Esophagus mucosa (tissue), 1 donor: ENCODE results near the gene PARN. TPM values are rescaled to one million over a fixed set of nuclear protein-coding genes. Genes with fewer than 3 reads are reported as not detected.

Source experiments
- ATAC-seq: fragments of 200-7000 bp; cut with Tn5 transposase; one replicate; pipeline ENCODE4 v1.9.1; 2020
- total RNA-seq: library from RNA; stranded (reverse); gene quantifications from one replicate; pipeline ENCODE4 v1.2.4, GENCODE V29; 2023
- donor health status: DM: yes; HTN: yes; CAD: no.

The PARN gene
- total RNA-seq, 1 donor from 2014 or later: 22.5 TPM

DNA sequence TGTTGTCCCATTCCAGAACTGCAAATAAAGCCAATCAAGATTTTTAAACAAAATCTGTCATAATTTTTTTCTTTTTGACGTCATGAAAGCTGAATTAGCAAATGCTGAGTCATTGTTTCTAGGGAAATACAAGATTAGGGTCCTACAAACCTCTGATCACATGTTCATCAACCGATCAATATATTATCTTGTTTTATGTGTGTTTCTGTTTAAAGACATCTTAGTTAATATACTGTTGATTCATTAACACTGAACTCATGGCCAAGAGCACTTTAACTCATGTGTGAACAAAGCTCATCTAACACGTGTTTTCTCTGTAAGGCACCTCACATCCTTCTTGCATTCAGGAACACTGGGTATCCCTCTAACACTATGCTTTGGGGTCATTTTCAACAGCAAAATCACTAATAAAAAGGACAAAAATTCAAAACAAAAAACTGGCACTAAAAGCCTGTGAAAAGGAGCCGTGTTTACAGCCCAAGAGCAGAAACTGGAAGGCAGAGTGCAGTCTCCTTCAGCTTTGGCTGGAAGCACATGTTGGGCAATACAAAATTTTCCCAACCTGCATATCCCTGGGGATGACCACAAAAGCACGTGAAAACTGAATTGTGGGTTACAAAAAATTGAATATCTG is 102.5 kb downstream of the PARN start:
- no peak for ATAC-seq

DNA sequence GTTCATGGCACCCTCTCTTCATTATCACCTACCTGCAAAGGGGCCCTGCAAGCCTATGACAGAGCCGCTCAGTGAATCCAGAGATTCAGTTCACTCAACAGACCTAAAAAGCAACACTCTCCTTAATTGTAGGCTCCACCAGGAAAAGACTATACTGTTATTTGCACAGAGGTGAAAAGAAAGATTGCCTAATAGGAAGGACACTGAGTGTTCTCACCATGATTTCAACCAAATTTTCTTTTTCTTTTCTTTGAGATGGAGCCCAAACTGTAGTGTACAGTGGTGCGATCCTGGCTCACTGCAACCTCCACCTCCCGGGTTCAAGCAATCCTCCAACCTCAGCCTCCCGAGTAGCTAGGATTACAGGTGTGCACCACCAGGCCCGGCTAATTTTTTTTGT is 104.5 kb downstream of the PARN start:
- ATAC-seq: no peak

- no peak for ATAC-seq
Measured at GRCh38 chr16:14524979-14525378, 105.1 kb downstream of the PARN start.

GRCh38 chr16:14523632-14524031 is 106.4 kb downstream of the PARN start:
- ATAC-seq: no peak

DNA sequence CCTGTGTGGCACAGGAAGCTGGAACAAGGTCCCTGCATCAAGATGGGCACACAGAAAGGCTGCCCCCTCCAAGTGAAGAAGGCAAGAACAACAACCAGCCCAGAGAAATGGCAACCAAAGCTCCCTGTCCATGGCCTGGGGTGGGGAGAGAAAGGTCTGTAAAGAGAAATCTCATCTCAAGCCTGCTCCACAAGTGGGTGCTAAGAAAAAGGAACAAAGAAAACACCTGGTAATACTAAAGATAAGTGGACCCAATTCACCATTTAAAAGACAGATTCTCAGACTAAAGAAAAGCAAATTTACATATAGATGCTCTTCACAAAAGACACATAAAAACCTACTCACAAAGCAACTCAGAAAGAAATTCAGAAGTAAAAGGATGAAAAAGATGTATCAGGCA is 107.4 kb downstream of the PARN start:
- no peak for ATAC-seq

DNA sequence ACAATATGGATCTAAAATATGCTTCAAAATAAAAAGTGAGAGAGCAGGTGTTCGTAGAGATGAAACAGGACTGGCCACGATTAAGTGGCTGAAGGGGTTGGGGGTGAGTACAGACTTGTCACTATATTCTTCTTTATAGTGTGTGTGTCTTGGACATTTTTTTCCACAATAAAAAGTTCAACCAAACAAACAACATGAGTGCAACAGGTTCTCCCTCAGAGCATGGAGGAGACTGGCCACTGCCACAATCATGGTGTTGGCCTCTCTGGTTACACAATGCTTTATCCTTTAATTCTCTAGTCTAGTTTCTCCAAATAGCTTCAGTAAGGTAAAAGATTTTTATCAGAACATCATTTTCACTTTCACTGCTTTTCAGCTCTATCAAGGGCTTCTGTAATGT is 109.3 kb downstream of the PARN start:
- ATAC-seq: no peak

DNA sequence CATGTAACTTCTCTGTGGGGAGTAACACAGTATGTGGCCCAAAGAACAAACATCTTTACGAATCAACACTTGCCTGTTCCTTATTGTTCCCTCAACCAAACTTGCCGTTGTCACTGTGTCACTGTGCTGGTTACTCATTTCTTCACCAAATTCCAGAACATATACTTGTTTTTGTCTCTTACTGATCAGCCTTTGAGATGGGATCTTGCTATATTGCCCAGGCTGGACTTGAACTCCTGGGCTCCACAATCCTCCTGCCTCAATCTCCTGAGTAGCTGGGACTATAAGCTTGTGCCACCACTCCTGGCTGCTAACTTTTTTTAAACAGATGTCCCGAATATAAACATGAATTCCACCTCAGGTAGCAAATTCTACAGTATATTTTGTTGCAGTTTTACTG is 115.1 kb downstream of the PARN start:
- ATAC-seq: no peak

GRCh38 chr16:14513389-14514107 is 116.5 kb downstream of the PARN start:
- peak; percentile 45 for ATAC-seq

- ATAC-seq: peak; percentile 52
Measured at GRCh38 chr16:14511800-14512135, 118.3 kb downstream of the PARN start.

DNA sequence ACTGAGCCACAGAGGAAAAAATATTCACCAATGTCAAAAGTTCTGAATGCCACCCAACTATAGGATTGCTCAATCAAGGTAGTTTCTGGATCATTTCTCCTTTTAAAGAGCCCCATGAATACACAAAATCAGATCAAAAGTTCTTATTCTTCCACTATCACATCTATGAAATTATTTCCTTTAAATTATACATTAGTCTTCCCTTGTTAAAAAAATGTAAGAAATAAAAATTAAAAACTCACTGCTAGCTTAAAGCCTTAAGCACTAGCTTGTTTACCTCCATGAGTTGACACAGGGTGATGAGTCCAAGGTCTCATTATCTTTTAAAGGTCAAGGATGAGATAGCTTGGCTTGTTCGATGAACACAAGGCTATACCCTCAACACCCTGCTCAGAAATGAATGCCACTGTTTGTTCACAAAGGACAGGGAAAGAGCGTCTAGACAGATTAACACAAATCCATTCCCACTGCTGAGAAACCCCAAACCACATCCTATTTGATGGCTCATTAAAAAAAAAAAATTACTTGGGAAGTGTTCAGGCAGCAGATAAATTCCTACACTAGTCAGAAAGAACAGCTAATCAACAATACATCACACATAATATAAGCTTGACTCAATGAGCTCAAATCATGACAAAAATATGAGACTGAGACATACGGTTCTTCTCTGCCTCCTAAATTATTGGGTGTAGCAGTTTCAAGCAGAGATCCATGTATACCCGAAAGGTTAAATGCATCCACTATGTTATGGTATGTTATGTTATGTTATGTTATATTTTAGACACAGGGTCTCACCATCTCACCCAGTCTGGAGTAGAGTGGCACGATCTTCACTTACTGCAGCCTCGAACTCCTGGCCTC is 118.9 kb downstream of the PARN start:
- peak; percentile 13 for ATAC-seq

GRCh38 chr16:14510581-14510938 is 119.5 kb downstream of the PARN start:
- no peak for ATAC-seq

- no peak for ATAC-seq
Measured at GRCh38 chr16:14509675-14510132, 120.4 kb downstream of the PARN start.

- ATAC-seq: no peak
Measured at GRCh38 chr16:14509055-14509454, 121.0 kb downstream of the PARN start.

GRCh38 chr16:14505846-14506245 is 124.2 kb downstream of the PARN start:
- ATAC-seq: no peak

- peak; percentile 20 for ATAC-seq
Measured at GRCh38 chr16:14502932-14503741, 126.9 kb downstream of the PARN start.

DNA sequence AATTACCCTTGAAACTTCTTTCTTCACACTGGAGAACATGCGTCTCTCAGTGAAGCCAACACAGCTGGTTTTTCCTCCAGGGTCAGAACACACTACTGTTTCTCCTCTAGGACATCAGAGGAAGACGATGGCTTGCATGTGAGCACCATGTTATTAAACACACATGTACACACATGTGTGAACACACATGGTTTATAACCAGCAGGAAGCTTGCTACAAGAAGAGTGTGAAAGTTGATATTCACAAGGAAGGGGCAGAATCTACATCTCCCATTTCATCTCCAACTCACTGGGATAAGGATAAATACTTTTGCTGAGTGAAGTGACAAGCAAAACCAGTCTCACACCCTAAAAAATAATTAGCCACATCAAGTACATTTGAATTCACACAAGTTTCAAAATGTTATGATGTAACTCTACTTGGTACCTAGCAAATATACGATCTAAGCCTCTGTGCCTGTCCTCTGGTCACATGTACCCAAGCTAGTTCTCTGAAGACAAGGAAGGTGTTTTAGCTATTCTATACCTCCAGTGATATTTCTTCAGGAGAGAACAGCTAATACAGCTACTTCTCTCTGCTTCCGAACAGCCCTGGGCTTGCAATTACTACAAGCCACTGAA is 127.7 kb downstream of the PARN start:
- ATAC-seq: peak; percentile 17

DNA sequence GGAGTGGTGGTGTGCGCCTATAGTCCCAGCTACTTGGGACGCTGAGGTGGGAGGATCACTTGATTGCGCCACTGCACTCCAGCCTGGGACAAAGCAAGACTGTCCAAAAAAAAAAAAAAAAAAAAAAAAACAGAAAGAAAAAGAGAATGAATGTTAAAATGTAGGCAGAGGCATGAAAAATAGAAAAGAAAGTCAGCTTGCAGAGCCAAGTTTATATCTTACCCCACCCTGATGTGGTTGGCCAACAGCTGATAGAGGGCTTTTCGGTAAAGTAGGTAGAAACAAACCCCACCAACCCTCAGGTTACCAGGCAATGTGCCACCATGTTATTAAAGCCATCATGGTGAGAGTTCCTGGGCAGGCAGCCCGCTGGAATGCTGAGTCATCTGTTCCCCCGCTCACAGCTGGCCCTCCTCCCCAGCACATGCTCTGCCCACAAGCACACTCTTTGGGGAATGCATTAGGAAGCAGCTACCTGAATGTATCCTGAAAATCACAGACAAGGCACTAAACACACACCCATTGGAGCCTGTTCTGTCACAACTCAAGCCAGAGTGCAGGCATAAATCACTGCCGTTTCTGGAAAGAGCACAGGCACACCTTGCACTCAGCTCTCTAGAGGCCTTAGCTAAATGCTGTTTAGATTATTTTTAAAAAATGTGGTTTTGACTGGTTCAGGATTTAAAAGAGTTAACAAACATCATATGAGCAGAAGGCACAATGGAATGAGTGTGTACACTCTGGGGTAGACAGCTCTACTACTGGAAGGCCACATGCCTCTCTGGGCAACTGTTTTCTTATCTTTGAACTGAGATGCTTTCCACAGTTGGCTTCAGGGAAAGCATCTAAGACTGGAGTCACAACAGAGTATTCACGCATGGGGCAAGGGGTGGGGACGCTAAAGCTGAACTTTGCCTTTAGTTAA is 128.5 kb downstream of the PARN start:
- peak; percentile 92 for ATAC-seq

GRCh38 chr16:14500791-14501190 is 129.3 kb downstream of the PARN start:
- ATAC-seq: no peak

DNA sequence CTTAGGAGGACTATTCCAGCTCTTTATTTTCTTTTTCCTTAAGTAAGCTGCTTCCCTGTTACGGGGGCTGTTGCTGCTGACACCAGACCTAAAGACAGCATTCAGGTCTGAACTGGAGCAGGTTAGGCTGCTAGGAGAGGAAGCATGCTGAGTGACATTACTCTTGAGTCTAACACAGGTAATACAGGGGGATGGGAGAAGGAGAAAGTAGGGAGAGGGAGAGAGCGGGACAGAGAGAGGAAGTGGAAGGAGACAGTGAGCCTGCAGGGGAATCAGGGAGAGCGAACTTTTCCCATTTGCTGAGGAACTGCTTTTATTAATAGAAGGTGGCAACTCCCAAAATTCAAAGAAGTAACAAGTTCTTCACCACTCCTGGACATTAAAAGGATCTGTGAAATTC is 130.9 kb downstream of the PARN start:
- ATAC-seq: no peak

DNA sequence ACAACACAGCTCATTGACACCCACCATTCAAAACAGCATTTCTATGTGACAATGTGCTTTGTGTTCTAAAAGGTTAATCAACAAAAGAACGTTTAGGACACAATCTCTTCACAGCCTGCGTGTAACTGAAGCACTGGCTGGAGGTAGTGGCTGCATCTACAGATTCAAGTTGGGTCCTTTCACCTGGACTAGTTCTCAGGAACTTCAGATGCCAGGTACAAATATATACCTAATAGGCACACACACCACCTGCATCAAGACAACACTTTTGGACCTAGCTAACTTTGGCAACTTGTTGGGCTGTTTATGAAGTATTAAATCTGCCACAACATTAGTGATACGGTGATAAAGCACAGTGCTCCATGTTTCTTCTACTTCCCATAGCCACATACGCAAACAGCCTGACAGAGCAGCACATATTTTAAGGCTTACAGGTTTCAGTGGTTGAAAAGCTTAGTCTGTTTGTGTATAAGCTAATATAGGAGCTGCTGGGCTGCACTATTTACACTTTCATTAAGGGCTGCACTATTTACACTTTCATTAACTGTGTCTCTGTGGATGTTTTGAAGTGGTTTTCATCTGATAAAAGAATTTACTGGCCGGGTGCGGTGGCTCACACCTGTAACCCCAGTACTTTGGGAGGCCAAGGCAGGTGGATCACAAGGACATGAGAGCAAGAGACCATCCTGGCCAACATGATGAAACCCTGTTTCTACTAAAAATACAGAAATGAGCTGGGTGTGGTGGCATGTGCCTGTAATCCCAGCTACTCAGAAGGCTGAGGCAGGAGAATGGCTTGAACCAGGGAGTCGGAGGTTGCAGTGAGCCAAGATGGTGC is 132.6 kb downstream of the PARN start:
- no peak for ATAC-seq
